GM19193 (cell line): ENCODE results near the gene PISD.
A peak's percentile ranks its signal among the peaks of the same experiment; 100 is the strongest.

Experiments
- POLR2A ChIP-seq: IDR thresholded peaks from 4 replicates; pipeline ENCODE4 v1.6.1; 2011; ENCODE audit not compliant: insufficient read depth, insufficient read length; ENCODE audit errors: extremely low read depth

The PISD gene

DNA sequence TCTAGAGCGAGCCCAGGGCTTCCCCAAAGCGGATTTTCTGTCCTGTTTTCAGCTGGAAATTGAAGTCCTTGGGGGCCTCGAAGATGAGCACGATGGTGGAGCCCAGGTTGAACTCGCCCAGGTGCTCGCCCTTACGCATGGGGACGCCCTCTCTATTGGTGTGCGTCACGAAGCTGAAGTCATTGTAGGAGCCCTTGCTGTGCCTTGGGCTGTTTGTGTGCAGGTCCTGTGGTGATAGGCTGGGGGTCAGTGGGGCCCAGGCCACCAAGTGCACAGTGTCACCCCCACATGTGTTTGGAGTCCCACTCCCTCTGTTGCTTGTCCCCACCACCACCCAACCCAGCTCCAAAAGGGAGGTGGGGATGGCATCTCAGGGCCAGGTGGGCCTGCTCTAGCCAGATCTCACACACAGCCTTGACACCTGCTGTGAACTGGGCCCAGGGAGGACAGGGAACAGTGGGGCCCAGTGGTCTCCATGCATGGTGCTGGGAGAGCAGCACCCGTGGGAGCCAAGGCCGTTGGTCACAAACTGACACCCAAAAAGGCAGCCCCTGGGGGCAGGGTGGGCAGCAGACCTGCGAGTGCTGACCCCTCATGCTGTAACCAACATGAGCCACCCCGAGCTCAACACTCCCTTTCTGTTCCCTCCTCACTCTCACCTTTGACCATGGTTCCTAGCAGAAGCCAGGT, 42.3 kb downstream of the PISD start:
- no peak for TF ChIP-seq POLR2A

DNA sequence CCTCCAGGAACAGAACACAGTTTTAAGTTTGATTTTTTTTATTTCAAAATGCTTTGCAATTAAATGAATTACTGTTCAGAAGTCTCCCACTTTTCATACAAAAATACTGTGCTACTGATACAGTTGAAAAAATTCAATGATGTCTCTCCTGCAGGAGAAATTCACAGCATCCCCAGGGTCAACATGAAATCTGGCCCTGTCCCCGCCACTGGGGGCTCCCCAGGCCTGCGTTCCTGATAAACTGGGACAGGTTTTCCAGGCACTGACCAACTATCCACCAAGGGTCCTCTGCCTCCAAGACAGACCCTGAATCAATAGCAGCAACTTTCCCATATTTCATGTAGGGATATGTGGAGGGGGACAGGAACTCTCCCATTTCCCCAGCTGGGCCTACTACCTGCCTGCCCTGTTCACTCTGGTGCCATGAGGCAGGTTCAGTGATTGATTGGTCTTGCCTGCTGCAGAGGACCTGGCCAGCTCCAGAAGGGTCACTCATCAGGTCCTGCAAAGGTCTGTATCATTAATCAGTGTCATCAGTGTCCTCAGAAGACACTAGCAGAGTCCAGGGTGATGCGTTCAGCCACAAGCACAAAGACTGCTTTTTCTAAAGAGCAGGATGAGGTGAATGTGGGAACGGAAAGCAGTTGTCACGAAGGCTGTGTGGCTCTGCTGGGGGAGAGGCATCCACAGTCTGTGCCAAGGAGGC, 43.4 kb downstream of the PISD start:
- TF ChIP-seq POLR2A: peak; percentile 15

DNA sequence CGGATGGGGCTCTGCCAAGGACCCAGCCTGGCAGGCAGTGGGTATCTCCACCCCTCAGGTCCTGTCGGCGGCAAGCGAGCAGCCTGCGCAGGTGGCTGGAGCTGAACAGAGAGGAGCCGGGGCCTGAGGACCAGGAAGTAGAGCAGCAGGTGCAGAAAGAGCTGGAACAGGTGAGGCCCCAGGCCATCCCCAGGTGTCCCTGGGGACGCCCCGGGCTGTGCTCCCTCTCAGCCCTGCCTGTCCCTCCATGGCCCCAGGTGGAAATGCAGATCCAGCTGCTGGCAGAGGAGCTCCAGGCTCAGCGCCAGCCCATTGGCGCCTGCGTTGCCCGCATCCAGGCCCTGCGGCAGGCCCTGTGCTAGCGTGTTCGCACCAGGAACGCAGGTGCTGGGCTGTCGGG, 44.0 kb downstream of the PISD start:
- no peak for TF ChIP-seq POLR2A

DNA sequence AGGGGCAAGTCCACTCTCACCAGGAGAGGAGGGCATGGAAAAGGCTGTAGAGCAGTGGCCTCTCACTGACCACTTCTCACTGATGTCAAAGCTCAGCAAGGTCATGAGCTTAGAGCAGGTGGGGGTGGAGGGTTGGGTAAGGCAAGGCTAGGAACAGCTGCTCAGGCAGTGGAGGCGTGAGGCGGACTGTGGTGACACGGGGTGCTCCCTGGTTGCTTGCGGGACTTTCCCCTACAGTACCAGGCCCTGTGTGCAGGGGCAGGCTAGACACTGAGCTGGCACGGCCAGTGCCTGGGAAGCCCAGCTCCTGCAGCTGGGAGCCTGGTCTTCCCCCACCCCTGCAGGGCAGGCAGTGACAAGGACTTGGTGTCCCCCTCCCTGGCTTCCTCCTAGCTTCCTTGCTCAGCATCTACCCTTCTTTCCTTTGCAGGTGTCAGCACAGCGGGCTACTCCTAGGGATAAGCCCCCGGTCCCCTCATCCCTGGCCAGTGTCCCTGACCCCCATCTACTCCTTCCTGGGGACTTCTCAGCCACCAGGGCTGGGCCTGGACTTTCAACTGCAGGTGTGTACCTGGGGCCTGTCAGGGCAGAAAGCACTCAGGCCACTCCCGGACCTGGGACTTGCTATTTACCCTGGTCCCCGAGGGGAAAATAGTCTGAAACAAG, 45.6 kb downstream of the PISD start:
- peak; percentile 27 for TF ChIP-seq POLR2A

DNA sequence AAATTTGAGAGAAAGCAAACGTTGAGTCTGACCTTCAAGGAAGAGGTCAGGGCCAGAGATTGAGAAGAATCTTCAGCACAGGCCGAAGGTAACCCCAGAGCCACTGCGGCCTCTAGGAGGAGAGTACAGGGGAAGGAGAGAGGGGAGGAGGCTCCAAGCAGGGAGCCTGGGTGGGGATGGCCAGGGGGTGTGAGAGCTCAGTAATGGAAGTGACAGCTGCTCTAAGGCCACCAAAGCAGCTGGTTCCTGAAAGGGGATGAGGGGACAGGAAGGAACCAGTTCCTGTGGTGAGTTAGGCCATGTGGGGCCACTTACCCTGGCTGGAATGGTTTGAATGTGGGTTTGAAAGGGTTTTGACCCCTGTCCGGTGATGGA, 46.1 kb downstream of the PISD start:
- TF ChIP-seq POLR2A: no peak

DNA sequence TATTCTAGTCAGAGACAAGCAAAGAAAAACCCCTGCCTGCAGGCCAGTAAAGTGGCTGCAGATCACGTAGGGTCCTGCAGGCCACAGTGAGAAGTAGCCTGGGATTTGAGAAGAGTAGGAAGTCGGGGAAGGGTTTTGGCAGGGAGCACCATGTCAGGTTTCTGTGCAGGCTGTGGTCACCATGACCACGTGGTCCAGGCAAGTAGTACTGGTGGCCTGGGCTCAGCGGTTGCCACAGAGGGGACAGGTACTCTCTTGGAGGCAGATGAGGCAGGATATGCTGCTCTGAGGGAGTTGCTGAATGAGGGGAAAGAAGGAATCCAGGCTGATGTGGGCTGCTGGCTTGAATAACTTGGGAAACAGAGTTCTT, 46.5 kb downstream of the PISD start:
- no peak for TF ChIP-seq POLR2A

DNA sequence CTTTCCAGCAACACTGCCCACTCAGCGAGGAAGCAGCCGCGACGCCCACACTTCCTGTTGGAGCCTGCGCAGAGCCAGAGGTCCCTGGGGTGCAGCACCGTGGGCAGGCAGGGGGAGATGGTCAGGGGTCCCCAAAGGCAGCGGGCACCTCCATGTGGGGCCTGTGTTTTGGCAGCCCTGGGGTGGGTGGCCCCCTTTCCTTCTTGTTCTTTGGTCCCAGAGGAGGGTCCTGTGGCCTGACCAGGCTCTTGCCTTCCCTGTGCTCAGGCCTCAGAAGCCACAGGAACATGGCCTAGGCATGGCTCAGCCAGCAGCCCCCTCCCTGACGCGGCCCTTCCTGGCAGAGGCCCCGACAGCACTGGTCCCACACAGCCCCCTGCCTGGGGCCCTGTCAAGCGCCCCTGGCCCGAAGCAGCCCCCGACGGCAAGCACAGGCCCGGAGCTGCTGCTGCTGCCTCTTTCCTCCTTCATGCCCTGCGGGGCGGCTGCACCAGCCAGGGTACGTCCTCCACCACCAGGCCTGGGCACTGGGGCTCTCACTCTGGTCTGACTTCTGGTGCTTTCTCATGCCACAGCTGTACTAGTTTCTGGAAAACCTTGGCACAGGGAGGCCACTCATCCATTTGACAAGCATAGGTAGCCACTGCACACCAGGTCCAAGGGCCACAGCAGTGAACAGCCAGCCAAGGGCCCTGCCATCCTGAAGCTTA, 47.1 kb downstream of the PISD start:
- TF ChIP-seq POLR2A: no peak

DNA sequence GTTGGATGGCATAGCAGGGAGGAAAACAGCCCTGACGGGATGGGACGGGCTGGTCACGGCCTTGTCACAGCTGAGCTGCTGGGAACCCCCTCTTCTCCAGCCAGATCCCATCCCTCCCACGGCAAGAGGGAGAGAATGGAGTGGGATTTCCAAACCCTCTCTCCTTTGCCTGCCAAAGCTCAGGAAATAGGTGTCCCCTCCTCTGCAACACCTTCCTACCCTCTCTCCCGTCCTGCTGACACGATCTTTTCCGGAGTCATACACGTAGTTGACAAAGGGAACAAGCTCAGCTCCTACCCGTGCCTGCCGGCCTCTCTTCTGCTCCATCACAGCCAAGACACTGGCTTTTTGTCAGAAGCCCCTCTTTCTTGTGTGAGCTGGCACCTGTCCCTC, 48.1 kb downstream of the PISD start:
- no peak for TF ChIP-seq POLR2A

DNA sequence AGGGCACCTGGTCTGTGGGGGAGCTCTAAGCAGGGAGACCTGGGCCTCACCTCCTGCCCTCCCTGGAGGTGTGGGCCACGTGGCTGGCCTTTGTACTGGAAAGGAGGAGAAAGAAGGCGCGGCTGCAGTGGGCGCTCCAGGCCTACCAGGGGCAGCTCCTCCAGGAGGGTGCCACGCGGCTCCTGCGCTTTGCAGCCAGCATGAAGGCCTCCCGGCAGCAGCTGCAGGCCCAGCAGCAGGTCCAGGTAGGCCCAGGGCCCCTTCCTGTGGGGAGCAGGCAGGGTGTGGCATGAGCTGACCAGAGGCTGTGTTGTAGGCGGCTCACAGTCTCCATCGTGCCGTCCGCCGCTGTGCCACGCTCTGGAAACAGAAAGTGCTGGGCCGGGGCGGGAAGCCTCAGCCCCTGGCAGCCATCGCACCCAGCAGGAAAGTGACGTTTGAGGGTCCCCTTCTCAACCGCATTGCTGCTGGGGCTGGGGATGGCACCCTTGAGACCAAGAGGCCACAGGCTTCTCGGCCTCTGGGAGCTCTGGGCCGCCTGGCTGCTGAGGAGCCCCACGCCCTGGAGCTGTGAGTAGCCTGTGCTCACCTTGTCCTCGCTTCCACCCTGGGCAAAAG, 48.6 kb downstream of the PISD start:
- TF ChIP-seq POLR2A: no peak

DNA sequence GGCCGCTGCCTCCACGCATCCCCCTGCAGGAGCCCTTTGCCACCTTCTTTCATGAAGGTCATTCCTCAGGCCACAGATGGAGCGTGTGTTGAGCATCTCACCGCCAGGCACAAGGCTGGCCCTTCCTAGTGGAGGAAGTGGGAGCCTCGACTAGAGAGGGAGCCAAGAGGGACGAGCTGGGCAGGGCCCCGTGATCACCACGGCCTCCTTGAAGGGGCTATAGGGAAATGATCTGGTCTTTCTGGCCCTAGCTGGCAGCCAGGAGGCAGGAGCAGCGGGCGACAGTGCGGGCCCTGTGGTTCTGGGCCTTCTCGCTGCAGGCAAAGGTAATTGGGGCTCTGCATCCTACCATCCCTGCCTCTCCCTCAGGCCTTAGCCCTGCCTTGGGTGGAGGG, 49.1 kb downstream of the PISD start:
- no peak for TF ChIP-seq POLR2A

DNA sequence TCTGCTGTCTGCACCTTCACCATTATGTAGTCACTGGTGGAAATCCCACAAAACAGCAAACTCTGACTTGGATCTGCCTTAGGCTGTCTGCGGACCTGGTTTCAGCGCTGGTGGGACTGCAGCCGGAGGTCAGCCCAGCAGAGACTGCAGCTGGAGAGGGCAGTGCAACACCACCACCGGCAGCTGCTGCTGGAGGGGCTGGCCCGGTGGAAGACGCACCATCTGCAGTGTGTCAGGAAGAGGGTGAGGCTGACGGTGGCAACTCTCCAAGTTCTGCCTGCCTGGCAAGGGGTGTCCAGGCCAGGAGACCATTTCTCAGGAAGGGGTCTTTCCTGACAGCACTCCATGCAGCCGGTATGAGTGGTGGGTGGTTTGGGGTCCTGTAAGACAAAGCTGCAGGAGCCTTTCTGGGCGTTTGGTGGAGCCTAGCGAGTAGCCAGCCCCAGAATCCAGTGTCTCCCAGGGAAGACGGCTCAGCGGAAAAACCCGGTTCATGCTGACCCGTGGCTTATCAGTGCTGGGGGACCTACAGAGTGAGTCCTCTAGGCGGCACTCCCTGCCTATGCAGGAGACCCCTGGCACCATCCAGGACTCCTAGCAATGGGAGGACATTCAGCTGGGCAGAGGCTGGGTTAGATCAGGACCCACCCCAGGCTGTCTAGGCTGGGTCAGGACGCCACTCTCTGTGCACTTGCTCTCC, 50.8 kb downstream of the PISD start:
- TF ChIP-seq POLR2A: no peak

DNA sequence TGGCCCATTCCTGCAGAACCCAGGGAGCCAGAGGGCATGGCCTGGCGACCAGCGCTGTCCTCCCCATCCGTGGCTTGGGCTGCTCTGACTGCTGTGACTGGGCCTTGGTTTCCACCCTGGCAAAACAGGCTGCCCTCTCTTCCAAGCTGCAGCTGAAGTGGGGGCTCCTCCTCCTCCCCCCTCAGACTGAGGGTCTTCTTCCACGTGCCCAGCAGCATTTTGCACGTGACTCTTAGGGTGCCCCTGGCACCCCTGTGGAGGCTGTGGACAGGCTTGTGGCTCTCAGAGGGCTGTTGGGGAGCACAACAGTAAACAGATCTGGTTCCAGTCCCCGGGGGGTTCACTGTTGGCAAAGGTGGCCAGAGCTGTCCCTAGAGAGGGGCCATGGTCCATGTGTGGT, 51.4 kb downstream of the PISD start:
- no peak for TF ChIP-seq POLR2A

DNA sequence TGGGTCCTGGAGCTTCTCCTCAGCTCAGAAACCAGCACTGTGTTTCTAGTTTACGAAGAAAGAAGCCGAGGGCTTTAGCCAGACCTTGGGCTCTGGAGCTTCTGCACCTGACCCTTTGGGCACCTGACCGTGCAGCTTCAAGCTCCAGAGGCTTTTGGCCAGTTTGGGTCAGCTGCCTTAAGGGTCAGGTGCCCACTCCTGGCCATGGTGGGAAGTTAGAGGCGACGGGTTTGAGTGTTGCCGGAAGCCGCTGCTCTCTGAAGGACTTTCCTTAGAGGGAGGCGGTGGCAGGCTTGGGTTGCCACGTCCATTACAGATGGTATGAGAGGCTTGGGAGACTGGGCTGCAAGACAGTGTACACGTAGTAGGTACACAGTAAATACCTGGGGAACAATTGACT, 52.3 kb downstream of the PISD start:
- TF ChIP-seq POLR2A: no peak

DNA sequence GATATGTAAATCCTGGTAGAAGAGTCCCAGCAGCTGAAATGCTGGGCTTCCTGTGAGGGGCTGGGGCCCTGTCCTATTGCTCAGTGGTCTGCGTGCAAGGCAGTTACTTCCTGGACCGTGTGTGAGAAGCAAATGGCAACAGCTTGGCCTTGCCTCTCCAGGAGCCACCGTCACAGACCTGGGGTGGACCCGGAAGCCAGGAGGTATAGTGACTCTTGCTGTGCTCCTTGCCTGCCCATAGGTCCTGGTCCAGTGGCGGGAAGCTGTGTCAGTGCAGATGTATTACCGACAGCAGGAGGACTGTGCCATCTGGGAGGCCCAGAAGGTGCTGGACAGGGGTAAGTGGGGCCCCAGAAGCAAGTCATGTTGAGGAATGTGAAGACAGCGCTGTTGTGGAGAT, 54.3 kb downstream of the PISD start:
- no peak for TF ChIP-seq POLR2A
